ENCODE data around the gene IKZF3. TPM values are rescaled to one million over a fixed set of nuclear protein-coding genes. Genes with fewer than 3 reads are reported as not detected.
"Not testable (repeated sequence)": the region's sequence is repeated elsewhere in the genome, so short reads cannot be mapped to it uniquely, and the experiment has no call there.

Gene IKZF3
- total RNA-seq, 1 donor from 2014 or later = 0.39 TPM

DNA sequence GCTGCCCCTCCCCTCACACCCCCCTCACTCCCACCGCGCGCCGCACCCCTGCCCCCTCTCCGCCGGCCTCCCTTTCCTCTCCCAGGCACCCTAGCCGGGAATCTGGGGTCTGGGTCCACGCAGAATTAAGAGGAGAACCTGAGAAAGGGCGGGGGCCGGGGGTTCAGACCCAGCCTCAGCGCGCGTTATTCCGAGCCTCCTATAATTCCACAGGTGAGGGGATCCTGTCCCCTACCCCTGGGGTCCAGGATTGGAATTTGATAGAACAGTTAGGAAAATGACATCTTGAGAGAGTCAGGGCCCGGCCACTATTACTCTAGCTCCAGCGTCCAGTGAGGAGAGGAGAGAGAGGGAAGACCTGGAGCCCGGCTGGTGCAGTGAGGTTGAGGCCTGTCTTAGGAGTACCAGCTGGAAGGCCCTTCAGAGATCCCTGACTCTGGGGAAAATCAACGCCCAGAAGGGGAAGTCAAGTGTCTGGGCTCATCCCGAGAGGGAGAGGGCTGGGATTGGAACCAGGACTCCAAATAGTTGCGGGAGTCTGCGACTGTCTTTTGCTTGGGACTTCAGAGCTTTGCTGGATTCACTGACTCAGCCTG lies 109.1 kb downstream of the IKZF3 start:
- no peak for DNase-seq

DNA sequence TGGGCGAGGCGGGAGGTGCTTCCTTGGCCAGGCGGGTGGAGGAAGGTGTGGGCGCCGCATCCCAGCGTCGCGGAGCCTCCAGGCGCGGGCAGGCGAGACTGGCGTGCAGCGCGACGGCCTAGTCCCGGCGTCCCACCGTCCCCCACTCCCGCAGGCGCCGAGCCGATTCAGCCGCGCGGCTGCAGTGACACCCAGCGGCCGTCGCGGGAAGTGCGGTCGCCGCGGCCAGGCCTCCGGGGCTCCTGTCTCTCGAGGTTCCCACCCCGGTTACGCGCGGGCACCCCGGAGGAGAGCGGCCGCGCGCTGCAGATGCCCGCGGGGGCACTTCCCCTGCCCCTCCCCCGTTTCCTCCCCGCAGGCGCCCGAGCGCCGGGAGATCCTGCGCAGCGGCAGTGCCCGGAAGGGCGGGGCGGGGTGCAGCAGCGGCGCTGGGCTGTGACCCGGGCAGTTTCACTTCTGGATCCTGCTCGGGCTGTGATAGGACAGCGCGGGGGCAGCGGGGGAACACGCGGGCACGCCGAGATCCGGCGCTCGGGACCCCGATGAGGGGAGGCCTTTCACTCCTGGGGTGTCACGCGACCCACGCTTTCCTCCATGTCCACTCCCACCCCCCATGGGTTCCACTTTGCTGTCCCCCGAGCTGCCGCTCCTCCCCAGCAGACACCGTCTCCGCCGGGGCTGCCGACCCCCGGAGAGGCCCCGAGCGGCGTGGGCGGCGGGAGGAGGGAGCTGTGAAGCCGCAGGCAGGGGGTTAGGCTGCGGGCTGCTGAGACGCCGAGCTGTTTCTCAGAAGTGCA lies 109.8 kb downstream of the IKZF3 start:
- DNase-seq = peak; percentile 85

DNA sequence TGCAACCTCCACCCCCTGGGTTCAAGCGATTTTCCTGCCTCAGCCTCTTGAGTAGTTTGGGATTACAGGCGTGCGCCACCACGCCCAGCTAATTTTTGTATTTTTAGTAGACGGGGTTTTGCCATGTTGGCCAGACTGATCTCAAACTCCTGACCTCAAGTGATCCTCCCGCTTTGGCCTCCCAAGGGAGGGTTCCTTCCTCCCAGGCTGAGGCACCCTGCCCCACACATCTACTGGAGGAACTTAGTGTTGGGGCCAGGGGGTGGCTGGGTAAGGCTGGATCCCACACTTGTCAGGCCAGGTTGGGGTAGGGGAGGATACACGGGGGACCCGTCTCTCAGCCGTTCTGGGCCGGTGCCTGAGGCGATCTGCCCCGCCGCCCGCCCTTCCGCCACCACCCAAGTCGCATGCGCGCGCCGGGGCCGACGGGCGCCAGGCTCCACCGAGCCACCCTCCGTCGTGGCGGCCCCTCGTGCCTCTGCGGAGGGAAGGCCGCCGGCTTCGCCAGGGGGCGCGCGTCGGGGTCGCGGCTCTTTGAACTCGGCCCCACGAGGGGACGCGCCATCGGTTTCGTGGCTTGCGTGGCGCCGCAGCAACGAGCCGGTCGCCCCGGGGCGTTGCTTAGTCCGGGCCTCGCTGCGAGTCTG lies 110.5 kb downstream of the IKZF3 start:
- DNase-seq = no peak

DNA sequence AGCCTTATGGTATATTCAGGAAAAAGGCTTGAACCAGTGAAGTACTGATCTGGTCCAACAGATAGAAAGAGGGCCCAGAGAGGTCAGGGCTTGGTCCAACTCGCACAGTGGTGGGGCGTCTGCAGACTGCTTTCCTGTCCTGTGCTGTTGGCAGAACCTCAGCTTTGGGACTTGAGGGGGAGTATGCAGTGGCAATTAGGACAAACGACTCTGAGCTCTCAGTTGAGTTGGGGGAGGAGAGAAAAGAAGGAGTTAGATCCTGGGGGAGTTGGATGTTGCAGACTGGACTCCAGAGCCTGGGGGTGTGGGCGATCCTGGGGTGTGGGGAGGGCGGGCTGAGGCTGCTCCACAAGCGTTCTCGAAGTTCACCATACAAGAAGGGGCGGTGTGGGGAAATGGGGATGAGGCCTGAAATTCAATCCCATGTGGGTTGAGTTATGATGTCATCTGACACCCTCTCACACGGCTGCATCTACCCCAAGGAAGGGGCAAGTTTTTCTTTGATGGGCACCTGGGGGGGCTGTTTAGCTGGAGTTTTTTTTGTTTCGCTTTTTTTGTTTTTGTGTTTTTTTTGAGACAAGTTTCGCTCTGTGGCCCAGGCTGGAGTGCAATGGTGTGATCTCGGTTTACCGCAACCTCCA lies 111.8 kb downstream of the IKZF3 start:
- no peak for DNase-seq

DNA sequence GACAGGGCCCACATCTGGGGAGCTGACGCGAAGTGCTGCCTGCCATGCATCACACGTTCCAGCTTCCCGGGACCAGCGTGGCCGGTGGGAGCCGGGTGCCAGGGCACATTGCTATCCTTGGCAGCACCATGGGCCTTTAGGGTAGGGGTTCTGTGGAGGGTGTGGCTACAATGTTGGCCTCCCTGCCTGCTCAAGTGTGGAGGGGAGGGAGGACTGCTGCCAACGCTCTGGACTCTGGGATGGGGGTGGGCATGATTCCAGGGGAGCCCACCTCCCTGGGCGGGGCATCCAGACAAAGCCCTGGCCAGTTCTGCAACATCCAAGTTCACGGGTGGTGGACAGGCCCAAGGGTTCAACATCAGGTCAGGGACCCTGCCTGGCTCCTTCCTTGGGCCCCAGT lies 112.5 kb downstream of the IKZF3 start:
- DNase-seq = no peak

DNA sequence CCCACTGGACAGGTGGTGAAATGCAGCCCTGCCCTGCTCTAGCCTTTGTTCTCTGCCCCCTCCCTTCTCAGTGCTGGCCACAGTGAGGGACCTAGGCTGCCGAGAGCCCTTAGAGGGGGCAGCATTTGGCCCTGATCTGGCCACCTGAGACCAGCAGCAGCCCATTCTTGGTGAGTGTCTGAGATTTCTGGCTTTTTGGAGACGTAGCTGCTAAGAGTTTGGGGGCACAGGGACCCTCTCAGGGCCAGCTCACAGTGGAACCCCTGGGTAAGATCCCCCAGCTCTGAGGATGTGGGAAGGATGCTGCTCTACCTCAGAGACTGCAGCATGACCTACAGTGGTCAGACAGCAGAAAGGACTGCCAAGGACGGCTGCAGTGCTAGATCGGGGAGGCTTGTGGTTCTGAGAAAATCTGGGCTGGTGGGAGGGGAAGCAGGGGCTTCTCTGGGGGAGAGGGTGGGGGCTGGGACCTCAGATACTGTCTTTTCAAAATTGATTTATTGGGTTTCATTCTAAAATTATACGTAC lies 113.0 kb downstream of the IKZF3 start:
- no peak for DNase-seq

DNA sequence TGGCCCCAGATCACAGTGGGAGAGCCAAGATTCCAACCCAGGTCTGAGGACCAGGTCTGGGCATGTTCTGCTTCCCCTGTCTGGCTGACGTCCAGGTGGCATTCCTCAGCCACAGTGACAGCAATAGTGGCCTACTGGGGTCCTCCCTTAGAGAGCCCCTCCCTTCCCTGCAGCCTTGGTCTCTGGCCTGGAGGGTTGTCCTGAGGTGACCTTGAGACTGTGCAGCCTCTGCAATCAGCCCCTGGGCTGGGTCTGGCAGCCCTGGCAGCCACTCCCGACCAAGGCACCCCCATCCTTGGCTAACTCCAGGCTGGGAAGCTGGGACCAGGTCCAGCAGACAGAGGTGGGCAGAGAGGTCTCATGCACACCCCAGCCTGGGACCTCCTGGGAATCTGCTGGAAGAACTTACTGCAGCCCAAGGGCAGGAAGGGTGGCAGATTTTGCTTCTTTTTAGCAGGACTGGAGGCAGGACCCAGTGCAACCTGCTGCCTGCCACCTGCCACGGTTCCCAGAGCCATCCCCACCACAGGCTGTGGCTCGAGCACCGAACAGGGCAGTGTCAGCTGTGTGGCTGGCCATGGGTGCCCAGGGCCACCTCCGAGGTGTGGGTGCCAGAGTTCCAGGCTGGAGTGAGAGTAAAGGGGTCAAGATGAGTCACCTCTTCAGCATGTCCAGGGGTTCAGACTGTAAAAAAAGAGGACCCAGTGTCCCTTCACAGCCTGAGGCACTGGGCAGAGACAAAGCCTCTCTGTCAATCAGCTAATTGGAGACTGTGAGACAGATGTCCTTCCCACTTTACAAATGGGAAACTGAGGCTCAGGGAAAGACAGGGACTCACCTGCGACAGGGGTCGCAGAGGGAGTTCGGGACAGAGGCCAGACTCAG lies 113.7 kb downstream of the IKZF3 start:
- DNase-seq = no peak

DNA sequence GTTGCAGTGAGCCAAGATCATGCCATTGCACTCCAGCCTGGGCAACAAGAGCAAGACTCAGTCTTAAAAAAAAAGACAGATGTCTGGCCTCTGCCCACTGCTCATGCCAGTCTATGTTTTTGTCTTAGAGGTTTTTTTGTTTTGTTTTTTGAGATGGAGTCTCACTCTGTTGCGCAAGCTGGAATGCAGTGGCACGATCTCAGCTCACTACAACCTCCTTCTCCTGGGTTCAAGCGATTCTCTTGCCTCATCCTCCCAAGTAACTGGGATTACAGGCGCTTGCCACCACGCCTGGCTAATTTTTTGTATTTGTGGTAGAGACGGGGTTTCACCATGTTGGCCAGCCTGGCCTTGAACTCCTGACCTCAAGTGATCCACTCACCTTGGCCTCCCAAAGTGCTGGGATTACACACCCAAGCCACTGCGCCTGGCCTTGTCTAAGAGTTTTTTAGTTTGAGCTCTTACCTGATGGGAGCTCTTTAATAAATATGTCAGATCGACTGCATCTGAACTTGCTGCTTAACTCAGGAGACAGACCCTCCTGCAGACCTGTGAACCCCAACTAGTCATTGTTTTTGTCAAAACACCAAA lies 115.6 kb downstream of the IKZF3 start:
- not testable (repeated sequence) for DNase-seq

DNA sequence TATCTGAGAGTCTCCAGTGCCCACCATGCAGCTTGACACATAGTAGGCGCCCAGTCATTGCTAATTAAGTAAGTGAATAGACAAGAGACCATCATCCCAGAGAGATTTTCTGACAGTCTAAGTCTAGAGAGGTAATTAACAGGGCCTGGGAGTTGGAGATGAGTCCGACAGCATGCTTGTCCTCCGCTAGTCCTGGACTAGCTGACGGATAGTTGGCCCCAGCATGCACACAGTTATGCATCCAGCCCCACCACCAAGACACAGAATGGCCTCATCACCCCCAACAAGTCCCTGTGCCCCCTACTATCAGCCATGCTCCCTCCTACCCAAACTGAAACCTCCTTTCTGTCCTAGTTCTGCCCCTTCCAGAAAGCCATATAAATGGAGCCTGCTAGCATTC lies 116.4 kb downstream of the IKZF3 start:
- DNase-seq = no peak

DNA sequence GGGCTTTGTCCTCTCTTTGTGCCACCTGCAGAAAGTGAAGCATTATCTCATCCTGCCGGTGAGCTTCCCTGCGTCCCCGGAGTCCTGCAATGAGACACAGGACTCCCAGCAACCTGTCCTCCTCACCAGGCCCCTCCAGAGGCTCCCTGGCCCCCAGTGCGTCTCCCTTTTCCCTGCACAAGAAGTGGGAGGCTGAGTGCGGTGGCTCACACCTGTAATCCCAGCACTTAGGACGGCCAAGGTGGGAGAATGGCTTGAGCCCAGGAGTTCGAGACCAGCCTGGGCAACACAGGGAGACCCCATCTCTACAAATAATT lies 118.0 kb downstream of the IKZF3 start:
- DNase-seq = no peak

DNA sequence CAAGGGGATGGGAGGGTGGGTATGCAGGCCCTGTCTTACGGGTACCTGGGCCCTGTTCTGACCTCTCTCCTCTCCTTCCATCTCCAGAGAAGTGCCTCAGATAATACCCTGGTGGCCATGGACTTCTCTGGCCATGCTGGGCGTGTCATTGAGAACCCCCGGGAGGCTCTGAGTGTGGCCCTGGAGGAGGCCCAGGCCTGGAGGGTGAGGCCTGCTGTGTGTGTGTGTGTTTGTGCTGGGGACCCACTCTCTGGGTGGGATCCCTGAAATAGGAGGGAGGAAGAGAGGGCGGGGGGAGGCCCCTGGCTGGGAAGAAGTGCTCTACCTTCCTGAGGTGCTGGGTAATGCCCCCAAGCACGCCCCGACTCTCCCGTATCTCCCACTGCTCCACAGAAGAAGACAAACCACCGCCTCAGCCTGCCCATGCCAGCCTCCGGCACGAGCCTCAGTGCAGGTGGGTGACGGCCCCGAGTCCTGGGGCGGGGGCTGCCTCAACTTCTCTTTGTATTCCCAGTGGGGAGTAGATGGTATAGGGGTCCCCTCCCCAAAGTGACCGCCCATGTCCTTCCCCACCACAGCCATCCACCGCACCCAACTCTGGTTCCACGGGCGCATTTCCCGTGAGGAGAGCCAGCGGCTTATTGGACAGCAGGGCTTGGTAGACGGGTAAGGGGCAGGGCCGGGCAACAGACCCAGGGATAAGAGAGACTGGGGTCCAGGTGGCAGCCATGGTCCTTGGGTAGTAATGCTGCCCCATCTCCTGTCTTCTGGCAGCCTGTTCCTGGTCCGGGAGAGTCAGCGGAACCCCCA lies 118.6 kb downstream of the IKZF3 start:
- no peak for DNase-seq

DNA sequence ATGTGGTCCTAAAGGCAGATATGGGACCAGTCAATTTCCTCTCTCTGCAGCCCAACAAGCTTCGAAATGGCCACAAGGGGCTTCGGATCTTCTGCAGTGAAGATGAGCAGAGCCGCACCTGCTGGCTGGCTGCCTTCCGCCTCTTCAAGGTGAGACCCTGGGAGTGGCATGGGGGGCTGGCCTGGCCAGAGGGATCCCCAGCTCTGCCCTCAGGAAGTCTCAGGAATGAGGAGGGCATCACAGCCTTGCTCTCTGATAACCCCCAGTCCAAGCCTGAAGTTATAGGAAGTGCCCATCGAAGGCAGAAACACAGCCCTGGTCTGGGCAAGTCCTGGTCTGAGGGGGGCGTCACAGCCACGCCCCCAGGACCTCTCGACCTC lies 119.3 kb downstream of the IKZF3 start:
- DNase-seq = no peak

DNA sequence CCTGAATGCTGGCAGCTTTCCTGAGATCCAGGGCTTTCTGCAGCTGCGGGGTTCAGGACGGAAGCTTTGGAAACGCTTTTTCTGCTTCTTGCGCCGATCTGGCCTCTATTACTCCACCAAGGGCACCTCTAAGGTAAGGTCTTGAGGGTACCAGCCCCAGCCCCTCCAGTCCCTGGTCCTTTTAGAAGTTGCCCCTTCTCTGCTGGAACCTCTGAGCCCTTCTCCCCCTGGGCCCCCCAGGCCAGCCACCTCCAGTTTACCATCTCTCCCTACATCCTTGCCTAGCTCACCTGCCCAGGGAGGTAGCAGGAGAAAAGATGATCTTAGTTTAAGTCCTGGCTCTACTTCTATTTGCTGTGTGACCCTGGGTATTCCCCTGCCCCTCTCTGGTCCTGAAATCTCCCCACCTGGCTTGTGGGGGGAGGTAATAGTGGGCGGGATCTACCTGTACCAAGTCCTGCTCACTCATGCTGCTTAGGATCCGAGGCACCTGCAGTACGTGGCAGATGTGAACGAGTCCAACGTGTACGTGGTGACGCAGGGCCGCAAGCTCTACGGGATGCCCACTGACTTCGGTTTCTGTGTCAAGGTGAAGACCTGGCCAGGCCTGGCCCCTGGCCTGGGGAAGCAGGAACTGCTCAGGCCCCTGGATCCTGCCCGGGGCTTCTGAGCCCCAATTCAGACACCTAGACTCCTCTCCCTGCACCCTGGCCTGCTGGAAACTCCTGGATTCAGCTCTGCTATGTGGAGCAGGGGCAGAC lies 119.9 kb downstream of the IKZF3 start:
- DNase-seq = no peak

DNA sequence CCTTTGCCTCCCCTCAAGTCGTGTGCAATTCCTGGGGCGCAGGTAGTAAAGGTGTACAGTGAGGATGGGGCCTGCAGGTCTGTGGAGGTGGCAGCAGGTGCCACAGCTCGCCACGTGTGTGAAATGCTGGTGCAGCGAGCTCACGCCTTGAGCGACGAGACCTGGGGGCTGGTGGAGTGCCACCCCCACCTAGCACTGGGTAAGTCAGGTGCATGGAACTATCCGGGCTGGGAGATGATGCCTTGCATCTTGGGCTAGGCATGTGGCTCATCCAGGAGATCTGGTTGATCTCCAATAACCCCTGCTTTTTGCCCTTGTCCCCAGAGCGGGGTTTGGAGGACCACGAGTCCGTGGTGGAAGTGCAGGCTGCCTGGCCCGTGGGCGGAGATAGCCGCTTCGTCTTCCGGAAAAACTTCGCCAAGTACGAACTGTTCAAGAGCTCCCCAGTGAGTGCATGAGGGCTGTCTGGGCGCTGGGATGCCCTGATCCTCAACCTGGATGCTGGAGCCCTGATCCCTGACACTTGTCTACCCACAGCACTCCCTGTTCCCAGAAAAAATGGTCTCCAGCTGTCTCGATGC lies 121.2 kb downstream of the IKZF3 start:
- no peak for DNase-seq

DNA sequence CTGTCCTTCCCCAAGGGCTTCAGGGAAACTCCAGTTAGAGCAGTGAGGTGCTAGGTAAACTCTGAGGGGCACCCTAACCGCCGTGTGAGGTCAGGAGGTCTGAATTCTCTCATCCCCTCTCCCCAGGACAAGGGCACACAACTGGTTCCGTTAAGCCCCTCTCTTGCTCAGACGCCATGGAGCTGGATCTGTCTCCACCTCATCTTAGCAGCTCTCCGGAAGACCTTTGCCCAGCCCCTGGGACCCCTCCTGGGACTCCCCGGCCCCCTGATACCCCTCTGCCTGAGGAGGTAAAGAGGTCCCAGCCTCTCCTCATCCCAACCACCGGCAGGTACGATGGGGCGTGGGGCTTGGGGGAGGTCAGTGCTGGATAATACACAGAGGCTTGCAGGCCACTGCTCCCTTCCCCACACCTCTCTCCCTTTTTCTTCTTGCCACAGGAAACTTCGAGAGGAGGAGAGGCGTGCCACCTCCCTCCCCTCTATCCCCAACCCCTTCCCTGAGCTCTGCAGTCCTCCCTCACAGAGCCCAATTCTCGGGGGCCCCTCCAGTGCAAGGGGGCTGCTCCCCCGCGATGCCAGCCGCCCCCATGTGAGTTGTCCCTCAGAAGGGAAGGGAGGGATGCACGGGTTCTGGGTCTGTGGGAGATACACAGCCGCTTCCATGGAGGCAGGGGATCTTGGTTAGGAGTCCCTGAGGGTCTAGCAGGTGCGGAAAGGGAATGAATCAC lies 121.8 kb downstream of the IKZF3 start:
- DNase-seq = no peak

DNA sequence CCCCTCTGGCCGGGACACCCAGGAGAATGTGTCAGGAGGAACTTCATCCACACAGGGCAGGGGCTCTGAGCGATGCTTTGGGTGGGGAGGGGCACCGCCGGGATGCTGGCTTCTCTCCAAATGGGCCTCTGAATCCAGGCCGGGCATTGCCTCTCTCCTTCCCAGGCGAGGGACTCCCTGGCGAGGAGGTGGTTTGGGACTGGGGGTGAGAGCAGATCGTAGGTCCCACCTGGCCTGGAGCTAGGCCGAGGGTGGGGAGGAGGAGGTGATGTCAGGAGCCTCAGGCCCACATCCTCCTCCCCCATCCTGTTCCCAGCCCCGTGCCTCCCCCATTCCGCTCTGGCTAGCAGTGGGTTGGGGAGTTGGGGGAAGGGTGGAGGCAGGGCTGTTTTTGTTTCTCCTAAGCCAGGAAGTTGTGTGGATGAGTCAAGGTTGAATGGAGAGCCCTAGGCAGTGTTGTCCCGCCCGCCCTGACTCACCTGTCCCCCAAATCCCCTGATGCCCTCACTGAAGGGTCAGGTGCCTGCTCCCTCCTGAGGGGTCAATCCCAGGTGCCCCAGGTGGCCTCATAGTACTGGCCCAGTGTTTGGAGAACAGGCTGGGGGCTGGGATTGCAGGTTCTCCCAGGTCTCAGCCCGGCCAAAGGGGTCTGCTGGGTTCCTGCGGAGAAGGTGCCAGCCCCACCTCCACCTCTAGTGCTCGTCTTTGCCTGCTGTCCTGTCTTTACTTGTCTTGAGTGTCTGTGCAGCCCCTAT lies 123.6 kb downstream of the IKZF3 start:
- no peak for DNase-seq

DNA sequence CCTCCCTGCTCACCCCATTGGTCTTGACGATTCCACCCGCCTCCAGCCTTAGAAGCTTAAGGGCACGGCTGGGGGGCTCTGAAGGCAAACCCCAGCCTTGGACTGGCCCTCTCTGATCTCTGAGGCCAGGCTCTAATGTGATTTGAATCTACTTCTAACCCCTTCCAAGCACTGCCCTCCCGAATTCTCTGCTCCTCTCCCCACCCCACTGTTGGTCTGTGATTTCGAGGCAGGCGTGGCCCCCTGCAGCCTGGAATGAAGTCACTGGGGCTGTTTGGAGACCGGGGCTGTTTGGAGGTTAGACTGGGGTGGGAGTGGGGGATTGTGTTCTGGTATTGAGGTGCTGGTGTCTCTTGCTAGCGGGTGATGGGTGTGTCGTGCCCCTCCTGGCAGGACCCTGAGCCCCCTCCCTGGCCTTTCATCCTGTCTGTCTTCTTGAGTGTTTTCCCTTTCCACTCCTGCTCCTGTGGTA lies 124.2 kb downstream of the IKZF3 start:
- DNase-seq = no peak

All from skin of body (tissue), 2 donors.